Natural killer cell (primary cell): ENCODE measurements around the gene LASP1. TPM values are rescaled to one million over a fixed set of nuclear protein-coding genes. Genes with fewer than 3 reads are reported as not detected.
A peak's percentile ranks its signal among the peaks of the same experiment; 100 is the strongest.
"Not testable (repeated sequence)": the region's sequence is repeated elsewhere in the genome, so short reads cannot be mapped to it uniquely, and the experiment has no call there.

Experiments
- ATAC-seq, 3 donors: fragments of 150-1000 bp in 2 of 3; fragments of 200-7000 bp in 1 of 3; cut with Tn5 transposase; 1 replicate in 1 of 3; 2 replicates in 2 of 3; pipeline ENCODE4 v1.10.0; 2021; ENCODE audit warnings: mild to moderate bottlenecking in 2 of 3, moderate library complexity in 2 of 3
- DNase-seq, 2 donors: peaks; one replicate each; pipeline versions ENCODE4 v3.0.0 to v3.0.0-alpha.2; 2013 to 2021; ENCODE audit warnings: mixed read lengths in 1 of 2
- H3K27ac ChIP-seq: one replicate; pipeline ENCODE4 v1.5.1; 2013; ENCODE audit warnings: mild to moderate bottlenecking, low read length
- H3K27me3 ChIP-seq: one replicate; pipeline ENCODE4 v1.6.1; 2013; ENCODE audit warnings: low read length; ENCODE audit not compliant: control insufficient read depth, insufficient read depth
- H3K36me3 ChIP-seq: one replicate; pipeline ENCODE4 v1.6.1; 2013; ENCODE audit warnings: low read length; ENCODE audit not compliant: control insufficient read depth, insufficient read depth
- H3K4me1 ChIP-seq: one replicate; pipeline ENCODE4 v1.6.1; 2013; ENCODE audit warnings: low read length; ENCODE audit not compliant: control insufficient read depth, insufficient read depth
- H3K4me3 ChIP-seq: one replicate; pipeline ENCODE4 v1.5.1; 2013; ENCODE audit warnings: low read length
- H3K9me3 ChIP-seq: one replicate; pipeline ENCODE4 v1.6.1; 2013; ENCODE audit warnings: low read length; ENCODE audit not compliant: control insufficient read depth, insufficient read depth
- H3K27ac Mint-ChIP-seq, 2 donors: one replicate each; pipeline ENCODE4 v1.8.0; 2022; ENCODE audit warnings: mild to moderate bottlenecking in 2 of 2, mixed read lengths in 2 of 2, moderate library complexity in 1 of 2
- H3K27me3 Mint-ChIP-seq, 2 donors: one replicate each; pipeline ENCODE4 v1.8.0; 2022; ENCODE audit warnings: low read depth in 2 of 2, mixed read lengths in 2 of 2
- H3K36me3 Mint-ChIP-seq: one replicate; pipeline ENCODE4 v1.8.0; 2022; ENCODE audit warnings: mixed read lengths
- H3K4me1 Mint-ChIP-seq, 2 donors: one replicate each; pipeline ENCODE4 v1.8.0; 2022; ENCODE audit warnings: mixed read lengths in 2 of 2
- H3K4me3 Mint-ChIP-seq: one replicate; pipeline ENCODE4 v1.8.0; 2022; ENCODE audit warnings: mild to moderate bottlenecking, moderate library complexity, mixed read lengths
- H3K9me3 Mint-ChIP-seq, 2 donors: one replicate each; pipeline ENCODE4 v1.8.0; 2022; ENCODE audit warnings: mixed read lengths in 2 of 2
- WGBS: methylation state at CpG from one replicate; pipeline ENCODE4 v1.1.7; 2013; ENCODE audit warnings: missing lambda C conversion rate; ENCODE audit not compliant: insufficient coverage; 5-methylcytosine and 5-hydroxymethylcytosine counted together
- intact Hi-C: fragments of 100-400 bp; cut with micrococcal nuclease; formaldehyde crosslinking; loops from one replicate; pipeline ENCODE4 v1.14.2; 2022
- total RNA-seq, 4 donors: library from RNA; stranded (reverse); fragments of 120-200 nt in 1 of 4; gene quantifications; one replicate each; pipeline versions ENCODE4 v1.2.3 to v1.2.4, GENCODE V29; 2013 to 2022
- TF ChIP-seq, protein P1 (sequence below): fragments of 200-600 bp; IDR thresholded peaks from one replicate; pipeline ENCODE4 v1.8.0; 2022; ENCODE audit warnings: antibody characterized with exemption

Gene LASP1
- total RNA-seq, 3 donors from 2014 or later (not counting 1 experiment from before 2014, with no cell fraction given) = 293 to 363 (median 340) TPM

DNA sequence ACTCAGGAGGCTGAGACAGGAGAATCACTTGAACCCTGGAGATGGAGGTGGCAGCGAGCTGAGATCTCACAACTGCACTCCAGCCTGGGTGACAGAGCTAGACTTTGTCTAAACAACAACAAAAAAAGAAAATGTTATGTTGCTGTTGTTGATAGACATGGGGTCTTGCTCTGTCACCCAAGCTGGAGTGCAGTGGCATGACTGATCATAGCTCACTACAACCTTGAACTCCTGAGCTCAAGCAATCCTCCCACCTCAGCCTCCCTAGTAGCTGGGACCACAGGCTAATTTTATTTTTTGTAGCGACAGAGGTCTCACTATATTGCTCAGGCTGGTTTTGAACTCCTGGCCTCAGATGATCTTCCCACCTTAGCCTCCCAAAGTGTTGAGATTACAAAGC lies 77.3 kb downstream of the LASP1 start:
- Mint-ChIP-seq H3K27ac (no peak overlapping the region), H3K27me3 (no peaks in the 10 kb centered on the region), H3K4me3 (no peak overlapping the region), H3K36me3 (no peaks in the 10 kb centered on the region), H3K9me3 (no peaks in the 10 kb centered on the region), H3K4me1 (peaks cover 0 to 6% of the 10 kb centered on the region in 2 donors)
- intact Hi-C loops = no loop called here
- peak in 1 of 3 donors; percentile 40 for ATAC-seq
- TF ChIP-seq, protein P1, sequence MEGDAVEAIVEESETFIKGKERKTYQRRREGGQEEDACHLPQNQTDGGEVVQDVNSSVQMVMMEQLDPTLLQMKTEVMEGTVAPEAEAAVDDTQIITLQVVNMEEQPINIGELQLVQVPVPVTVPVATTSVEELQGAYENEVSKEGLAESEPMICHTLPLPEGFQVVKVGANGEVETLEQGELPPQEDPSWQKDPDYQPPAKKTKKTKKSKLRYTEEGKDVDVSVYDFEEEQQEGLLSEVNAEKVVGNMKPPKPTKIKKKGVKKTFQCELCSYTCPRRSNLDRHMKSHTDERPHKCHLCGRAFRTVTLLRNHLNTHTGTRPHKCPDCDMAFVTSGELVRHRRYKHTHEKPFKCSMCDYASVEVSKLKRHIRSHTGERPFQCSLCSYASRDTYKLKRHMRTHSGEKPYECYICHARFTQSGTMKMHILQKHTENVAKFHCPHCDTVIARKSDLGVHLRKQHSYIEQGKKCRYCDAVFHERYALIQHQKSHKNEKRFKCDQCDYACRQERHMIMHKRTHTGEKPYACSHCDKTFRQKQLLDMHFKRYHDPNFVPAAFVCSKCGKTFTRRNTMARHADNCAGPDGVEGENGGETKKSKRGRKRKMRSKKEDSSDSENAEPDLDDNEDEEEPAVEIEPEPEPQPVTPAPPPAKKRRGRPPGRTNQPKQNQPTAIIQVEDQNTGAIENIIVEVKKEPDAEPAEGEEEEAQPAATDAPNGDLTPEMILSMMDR = no peak
- Histone ChIP-seq H3K9me3 (no peaks in the 10 kb centered on the region), H3K4me3 (no peak overlapping the region), H3K27ac (no peak overlapping the region), H3K36me3 (no peaks in the 10 kb centered on the region), H3K27me3 (no peaks in the 10 kb centered on the region), H3K4me1 (no peaks in the 10 kb centered on the region)
- 94% methylated on average over 2 of the region's 2 CpGs for whole genome bisulfite sequencing
- DNase-seq = no peak

- DNase-seq, H3K9me3 ChIP-seq, H3K4me3 Mint-ChIP-seq, H3K9me3 Mint-ChIP-seq, ATAC-seq, H3K36me3 ChIP-seq, intact Hi-C loops, H3K27me3 Mint-ChIP-seq, H3K36me3 Mint-ChIP-seq, H3K27me3 ChIP-seq, H3K27ac ChIP-seq, H3K27ac Mint-ChIP-seq, H3K4me3 ChIP-seq, H3K4me1 ChIP-seq, H3K4me1 Mint-ChIP-seq: not testable (repeated sequence)
- 91% methylated on average over 3 of the region's 7 CpGs for WGBS
Measured at GRCh38 chr17:38953800-38954199, 83.9 kb downstream of the LASP1 start.

GRCh38 chr17:38958326-38958725 lies 88.5 kb downstream of the LASP1 start:
- Mint-ChIP-seq H3K4me3 (no peak overlapping the region), H3K27ac (no peak overlapping the region), H3K9me3 (no peaks in the 10 kb centered on the region), H3K36me3 (no peaks in the 10 kb centered on the region), H3K27me3 (no peaks in the 10 kb centered on the region), H3K4me1 (peaks cover 0 to 7% of the 10 kb centered on the region in 2 donors)
- Histone ChIP-seq H3K9me3 (no peaks in the 10 kb centered on the region), H3K36me3 (no peaks in the 10 kb centered on the region), H3K27ac (no peak overlapping the region), H3K4me3 (no peak overlapping the region), H3K27me3 (no peaks in the 10 kb centered on the region), H3K4me1 (peaks cover 4% of the 10 kb centered on the region)
- DNase-seq = no peak
- intact Hi-C loops = no loop called here
- TF ChIP-seq, protein P1 = no peak
- no CpG with 5 or more reads among the region's 1 CpG for WGBS
- no peak for ATAC-seq

GRCh38 chr17:38958756-38959155 lies 88.9 kb downstream of the LASP1 start:
- no peak overlapping the region for H3K4me3 ChIP-seq
- intact Hi-C loops = no loop called here
- Mint-ChIP-seq H3K4me3 (no peak overlapping the region), H3K4me1 (peaks cover 0 to 7% of the 10 kb centered on the region in 2 donors), H3K27ac (no peak overlapping the region), H3K9me3 (no peaks in the 10 kb centered on the region), H3K36me3 (no peaks in the 10 kb centered on the region), H3K27me3 (no peaks in the 10 kb centered on the region)
- H3K9me3 ChIP-seq = no peaks in the 10 kb centered on the region
- H3K36me3 ChIP-seq = no peaks in the 10 kb centered on the region
- ATAC-seq = no peak
- TF ChIP-seq, protein P1 = no peak
- no peak overlapping the region for H3K27ac ChIP-seq
- DNase-seq = no peak
- H3K4me1 ChIP-seq = peaks cover 4% of the 10 kb centered on the region
- H3K27me3 ChIP-seq = no peaks in the 10 kb centered on the region
